Measurements from ENCODE around the gene NPFF. TPM values are rescaled to one million over a fixed set of nuclear protein-coding genes. Genes with fewer than 3 reads are reported as not detected.
A peak's percentile ranks its signal among the peaks of the same experiment; 100 is the strongest.

Gene NPFF
- total RNA-seq, 3 donors from 2014 or later (not counting 1 experiment from before 2014, with no cell fraction given), result not detected

- H3K27me3 Mint-ChIP-seq (ENCODE audit: low read depth in 2 of 2), result no peaks in the 10 kb centered on the region
- no peak overlapping the region for H3K4me3 ChIP-seq (ENCODE audit: low read length)
- peaks cover 88% of the 10 kb centered on the region for H3K36me3 ChIP-seq (ENCODE audit: control insufficient read depth, insufficient read depth, low read length)
- H3K9me3 ChIP-seq (ENCODE audit: control insufficient read depth, insufficient read depth, low read length), result no peaks in the 10 kb centered on the region
- H3K36me3 Mint-ChIP-seq, result peaks cover 12% of the 10 kb centered on the region
- intact Hi-C loops (cut with micrococcal nuclease), result no loop called here
- ATAC-seq (no peak), DNase-seq (no peak)
- H3K4me3 Mint-ChIP-seq, result no peak overlapping the region
- H3K27ac ChIP-seq (ENCODE audit: low read length), result no peak overlapping the region
- H3K9me3 Mint-ChIP-seq, result no peaks in the 10 kb centered on the region
- 69% methylated on average over 2 of the region's 2 CpGs for WGBS (ENCODE audit: insufficient coverage)
- H3K27ac Mint-ChIP-seq, result peak overlapping the region; percentile 43 to 67
- no peaks in the 10 kb centered on the region for H3K27me3 ChIP-seq (ENCODE audit: control insufficient read depth, insufficient read depth, low read length)
- peaks cover 41 to 43% of the 10 kb centered on the region in 2 donors for H3K4me1 Mint-ChIP-seq
- TF ChIP-seq CTCF (IDR thresholded peaks at IDR 0.05), result no peak
- no peaks in the 10 kb centered on the region for H3K4me1 ChIP-seq (ENCODE audit: control insufficient read depth, insufficient read depth, low read length)
Observed at GRCh38 chr12:53474077-53474476, 33.2 kb downstream of the NPFF start.

GRCh38 chr12:53472056-53472582 lies 35.2 kb downstream of the NPFF start:
- Histone ChIP-seq H3K4me3 (ENCODE audit: low read length) (no peak overlapping the region), H3K9me3 (ENCODE audit: control insufficient read depth, insufficient read depth, low read length) (no peaks in the 10 kb centered on the region), H3K4me1 (ENCODE audit: control insufficient read depth, insufficient read depth, low read length) (no peaks in the 10 kb centered on the region), H3K36me3 (ENCODE audit: control insufficient read depth, insufficient read depth, low read length) (peaks cover 92% of the 10 kb centered on the region), H3K27me3 (ENCODE audit: control insufficient read depth, insufficient read depth, low read length) (no peaks in the 10 kb centered on the region), H3K27ac (ENCODE audit: low read length) (no peak overlapping the region)
- Mint-ChIP-seq H3K27me3 (ENCODE audit: low read depth in 2 of 2) (no peaks in the 10 kb centered on the region), H3K4me1 (peaks cover 38 to 51% of the 10 kb centered on the region in 2 donors), H3K36me3 (peaks cover 26% of the 10 kb centered on the region), H3K27ac (peak overlapping the region; percentile 54 to 74), H3K4me3 (no peak overlapping the region), H3K9me3 (no peaks in the 10 kb centered on the region)
- no peak for TF ChIP-seq CTCF (IDR thresholded peaks at IDR 0.05)
- no peak for ATAC-seq
- WGBS (ENCODE audit: insufficient coverage), result no CpG with 5 or more reads among the region's 1 CpG
- no peak for DNase-seq
- intact Hi-C loops (cut with micrococcal nuclease), result no loop called here

DNA sequence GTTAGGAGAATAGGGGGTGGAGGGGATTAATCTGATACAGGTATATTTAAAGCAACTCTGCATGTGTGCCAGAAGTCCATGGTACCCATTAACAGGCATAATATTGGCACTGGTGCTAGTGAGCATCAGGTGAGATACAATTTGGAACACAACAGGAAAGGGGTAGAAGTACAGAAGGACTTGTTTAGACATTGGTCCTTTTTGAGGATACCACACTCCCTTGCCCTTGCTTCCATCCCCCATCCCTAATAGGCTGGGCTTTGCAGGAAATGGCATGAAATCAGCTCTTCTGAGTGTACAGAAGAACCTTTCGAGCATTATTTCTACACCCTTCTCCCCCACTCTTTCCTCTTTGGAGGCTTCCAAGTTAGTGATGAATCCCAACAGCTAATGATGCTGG lies 39.0 kb downstream of the NPFF start:
- no peaks in the 10 kb centered on the region for H3K9me3 ChIP-seq (ENCODE audit: control insufficient read depth, insufficient read depth, low read length)
- WGBS (ENCODE audit: insufficient coverage), result 100% methylated on average over 1 of the region's 1 CpG
- intact Hi-C loops (cut with micrococcal nuclease), result no loop called here

More for the DNA sequence above, 39.0 kb downstream of the NPFF start:
- H3K27me3 ChIP-seq (ENCODE audit: control insufficient read depth, insufficient read depth, low read length), result no peaks in the 10 kb centered on the region
- no peak for ATAC-seq
- DNase-seq, result no peak
- Mint-ChIP-seq H3K36me3 (peaks cover 46% of the 10 kb centered on the region), H3K9me3 (no peaks in the 10 kb centered on the region), H3K27ac (peak overlapping the region in 1 of 2 donors; percentile 67), H3K4me3 (no peak overlapping the region), H3K4me1 (peaks cover 35 to 42% of the 10 kb centered on the region in 2 donors), H3K27me3 (ENCODE audit: low read depth in 2 of 2) (no peaks in the 10 kb centered on the region)
- TF ChIP-seq CTCF (IDR thresholded peaks at IDR 0.05), result no peak
- H3K4me3 ChIP-seq (ENCODE audit: low read length), result no peak overlapping the region
- no peak overlapping the region for H3K27ac ChIP-seq (ENCODE audit: low read length)
- H3K4me1 ChIP-seq (ENCODE audit: control insufficient read depth, insufficient read depth, low read length), result no peaks in the 10 kb centered on the region
- peaks cover 92% of the 10 kb centered on the region for H3K36me3 ChIP-seq (ENCODE audit: control insufficient read depth, insufficient read depth, low read length)

Data from natural killer cell (primary cell).